Measurements from ENCODE around the gene BRD3.

Gene BRD3

GRCh38 chr9:134002796-134003195, 65.0 kb downstream of the BRD3 start:
- H3K27me3 Mint-ChIP-seq = peaks cover 13 to 62% of the 10 kb centered on the region in 2 donors
- H3K4me1 Mint-ChIP-seq (ENCODE audit: low read depth in 2 of 2) = no peaks in the 10 kb centered on the region
- no peaks in the 10 kb centered on the region for H3K36me3 Mint-ChIP-seq (ENCODE audit: insufficient read depth)
- no peak overlapping the region for H3K4me3 Mint-ChIP-seq
- no peaks in the 10 kb centered on the region for H3K9me3 Mint-ChIP-seq
- DNase-seq (no peak), ATAC-seq (replicated peaks) (no peak)
- no peak overlapping the region for H3K27ac Mint-ChIP-seq

- no peaks in the 10 kb centered on the region for H3K4me1 Mint-ChIP-seq (ENCODE audit: low read depth in 2 of 2)
- H3K9me3 Mint-ChIP-seq = no peaks in the 10 kb centered on the region
- H3K27me3 Mint-ChIP-seq = peaks cover 3 to 52% of the 10 kb centered on the region in 2 donors
- no peak for ATAC-seq (replicated peaks)
- H3K27ac Mint-ChIP-seq = no peak overlapping the region
- no peak overlapping the region for H3K4me3 Mint-ChIP-seq
- H3K36me3 Mint-ChIP-seq (ENCODE audit: insufficient read depth) = no peaks in the 10 kb centered on the region
- no peak for DNase-seq
Observed at GRCh38 chr9:133999851-134000265, 68.0 kb downstream of the BRD3 start.

GRCh38 chr9:133998915-133999595, 68.8 kb downstream of the BRD3 start:
- Mint-ChIP-seq H3K9me3 (no peaks in the 10 kb centered on the region), H3K4me1 (ENCODE audit: low read depth in 2 of 2) (peaks cover 0 to 3% of the 10 kb centered on the region in 2 donors), H3K27ac (no peak overlapping the region), H3K36me3 (ENCODE audit: insufficient read depth) (no peaks in the 10 kb centered on the region), H3K4me3 (no peak overlapping the region), H3K27me3 (peaks cover 0 to 46% of the 10 kb centered on the region in 2 donors)
- DNase-seq (no peak), ATAC-seq (replicated peaks) (no peak)

- H3K36me3 Mint-ChIP-seq (ENCODE audit: insufficient read depth) = peaks cover 3% of the 10 kb centered on the region
- H3K9me3 Mint-ChIP-seq = no peaks in the 10 kb centered on the region
- peaks cover 0 to 34% of the 10 kb centered on the region in 2 donors for H3K27me3 Mint-ChIP-seq
- no peak overlapping the region for H3K27ac Mint-ChIP-seq
- peaks cover 0 to 4% of the 10 kb centered on the region in 2 donors for H3K4me1 Mint-ChIP-seq (ENCODE audit: low read depth in 2 of 2)
- no peak for ATAC-seq (replicated peaks)
- no peak overlapping the region for H3K4me3 Mint-ChIP-seq
- no peak for DNase-seq
Observed at GRCh38 chr9:133997584-133997983, 70.2 kb downstream of the BRD3 start.

- Mint-ChIP-seq H3K27me3 (peaks cover 0 to 26% of the 10 kb centered on the region in 2 donors), H3K27ac (no peak overlapping the region), H3K36me3 (ENCODE audit: insufficient read depth) (peaks cover 3% of the 10 kb centered on the region), H3K4me1 (ENCODE audit: low read depth in 2 of 2) (peaks cover 0 to 4% of the 10 kb centered on the region in 2 donors), H3K4me3 (no peak overlapping the region), H3K9me3 (no peaks in the 10 kb centered on the region)
- DNase-seq = no peak
- no peak for ATAC-seq (replicated peaks)
Observed at GRCh38 chr9:133996531-133997520, 71.0 kb downstream of the BRD3 start.

GRCh38 chr9:133995012-133995896, 72.6 kb downstream of the BRD3 start:
- Mint-ChIP-seq H3K4me3 (no peak overlapping the region), H3K27ac (no peak overlapping the region), H3K27me3 (peaks cover 0 to 35% of the 10 kb centered on the region in 2 donors)

GRCh38 chr9:133994353-133995011, 73.3 kb downstream of the BRD3 start:
- Mint-ChIP-seq H3K9me3 (no peaks in the 10 kb centered on the region), H3K27me3 (peaks cover 0 to 29% of the 10 kb centered on the region in 2 donors), H3K4me1 (ENCODE audit: low read depth in 2 of 2) (peaks cover 0 to 8% of the 10 kb centered on the region in 2 donors), H3K27ac (no peak overlapping the region), H3K4me3 (peak overlapping the region; percentile 31 to 62), H3K36me3 (ENCODE audit: insufficient read depth) (peaks cover 3% of the 10 kb centered on the region)
- ATAC-seq (replicated peaks) (peak; percentile 46), DNase-seq (peak; percentile 75 to 77 (median 76))

More at GRCh38 chr9:133995012-133995896, 72.6 kb downstream of the BRD3 start:
- Mint-ChIP-seq H3K4me1 (ENCODE audit: low read depth in 2 of 2) (peaks cover 0 to 8% of the 10 kb centered on the region in 2 donors), H3K9me3 (no peaks in the 10 kb centered on the region), H3K36me3 (ENCODE audit: insufficient read depth) (peaks cover 3% of the 10 kb centered on the region)
- DNase-seq (no peak), ATAC-seq (replicated peaks) (no peak)

GRCh38 chr9:133993635-133994253, 74.1 kb downstream of the BRD3 start:
- Mint-ChIP-seq H3K27me3 (peaks cover 0 to 23% of the 10 kb centered on the region in 2 donors), H3K27ac (peak overlapping the region in 1 of 2 donors; percentile 29), H3K4me1 (ENCODE audit: low read depth in 2 of 2) (peaks cover 0 to 8% of the 10 kb centered on the region in 2 donors), H3K4me3 (peak overlapping the region; percentile 69 to 77), H3K9me3 (no peaks in the 10 kb centered on the region), H3K36me3 (ENCODE audit: insufficient read depth) (peaks cover 3% of the 10 kb centered on the region)
- DNase-seq (no peak), ATAC-seq (replicated peaks) (no peak)

GRCh38 chr9:133992780-133993634, 74.8 kb downstream of the BRD3 start:
- ATAC-seq (replicated peaks) (peak; percentile 79), DNase-seq (peak; percentile 56 to 59 (median 58))
- Mint-ChIP-seq H3K4me3 (peak overlapping the region; percentile 69 to 77), H3K4me1 (ENCODE audit: low read depth in 2 of 2) (peaks cover 0 to 8% of the 10 kb centered on the region in 2 donors), H3K9me3 (no peaks in the 10 kb centered on the region), H3K27ac (peak overlapping the region in 1 of 2 donors; percentile 29), H3K27me3 (peaks cover 0 to 23% of the 10 kb centered on the region in 2 donors), H3K36me3 (ENCODE audit: insufficient read depth) (peaks cover 3% of the 10 kb centered on the region)

GRCh38 chr9:133991964-133992779, 75.7 kb downstream of the BRD3 start, which contains the start of gene VAV2:
Gene VAV2 (minus strand): TSS chr9:133992324. CDS start chr9:133992278, 46 bp downstream.
- Mint-ChIP-seq H3K27ac (peak within 1 kb of the TSS in 1 of 2 donors; percentile 29), H3K27me3 (peaks cover 0 to 18% of the 10 kb centered on the region in 2 donors), H3K4me3 (peak within 1 kb of the TSS; percentile 69 to 77), H3K4me1 (ENCODE audit: low read depth in 2 of 2) (peaks cover 0 to 8% of the 10 kb centered on the region in 2 donors), H3K9me3 (no peaks in the 10 kb centered on the region), H3K36me3 (ENCODE audit: insufficient read depth) (peaks cover 3% of the 10 kb centered on the region)
- peak in 1 of 3 experiments; percentile 28 for DNase-seq
- peak; percentile 52 for ATAC-seq (replicated peaks)
